ENCODE data around the gene NUDT19. TPM values are rescaled to one million over a fixed set of nuclear protein-coding genes. Genes with fewer than 3 reads are reported as not detected.
"Not testable (repeated sequence)": the region's sequence is repeated elsewhere in the genome, so short reads cannot be mapped to it uniquely, and the experiment has no call there.

The NUDT19 gene
- total RNA-seq, 4 donors from 2014 or later, result 6.1 to 13.6 (median 9.0) TPM

GRCh38 chr19:32650671-32651070, 41.0 kb upstream of the NUDT19 start:
- Histone ChIP-seq H3K4me3 (no peak overlapping the region), H3K9me3 (no peaks in the 10 kb centered on the region), H3K4me1 (peaks cover 0 to 28% (median 0%) of the 10 kb centered on the region in 3 donors), H3K27me3 (no peaks in the 10 kb centered on the region), H3K36me3 (peaks cover 0 to 63% of the 10 kb centered on the region in 2 donors), H3K27ac (no peak overlapping the region)
- TF ChIP-seq EP300 (IDR thresholded peaks at IDR 0.05) (no peak), POLR2AphosphoS5 (IDR thresholded peaks at IDR 0.05) (no peak), POLR2A (IDR thresholded peaks at IDR 0.05) (no peak), CTCF (IDR thresholded peaks at IDR 0.05) (no peak)
- 90 to 93% methylated on average over 2 to 5 of the region's 5 CpGs for WGBS, 2 donors (ENCODE audit: low coverage in 1 of 2)
- ATAC-seq, result no peak

DNA sequence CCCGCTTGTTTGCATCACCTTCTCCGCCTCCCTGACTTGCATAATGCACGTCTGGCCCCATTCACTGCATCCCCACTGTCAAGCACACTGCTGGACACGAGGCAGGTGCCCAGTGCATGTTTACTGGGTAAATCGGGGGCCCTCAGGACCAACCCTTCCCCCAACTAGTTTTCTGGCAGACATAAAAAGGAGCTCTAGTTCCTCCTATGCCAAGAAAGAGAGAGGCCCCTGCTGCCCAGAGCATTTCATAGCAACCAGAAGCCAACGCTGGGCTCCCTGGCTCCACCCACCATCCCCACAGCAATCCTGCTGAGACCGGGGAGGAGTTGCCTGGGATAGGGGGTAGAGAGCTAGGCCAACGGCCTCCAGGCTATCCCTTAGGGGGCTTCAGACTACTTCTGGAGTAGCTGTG, 39.9 kb upstream of the NUDT19 start:
- H3K9me3 ChIP-seq, result no peaks in the 10 kb centered on the region
- peak overlapping the region in 1 of 4 donors; percentile 32 for H3K27ac ChIP-seq
- H3K4me1 ChIP-seq, result peaks cover 0 to 28% (median 0%) of the 10 kb centered on the region in 3 donors
- WGBS, 2 donors (ENCODE audit: low coverage in 1 of 2), result 61 to 80% methylated on average over 1 to 3 of the region's 8 CpGs
- no peak overlapping the region for H3K4me3 ChIP-seq
- no peaks in the 10 kb centered on the region for H3K27me3 ChIP-seq
- TF ChIP-seq POLR2AphosphoS5 (IDR thresholded peaks at IDR 0.05) (peak; percentile 8), CTCF (IDR thresholded peaks at IDR 0.05) (no peak)
- H3K36me3 ChIP-seq, result peaks cover 0 to 63% of the 10 kb centered on the region in 2 donors
- peak; percentile 36 for ATAC-seq

GRCh38 chr19:32652331-32652730, 39.3 kb upstream of the NUDT19 start:
- Histone ChIP-seq H3K27ac (peak overlapping the region in 1 of 4 donors; percentile 33), H3K36me3 (peaks cover 0 to 63% of the 10 kb centered on the region in 2 donors), H3K4me1 (peaks cover 0 to 28% (median 0%) of the 10 kb centered on the region in 3 donors)
- H3K27me3 ChIP-seq, H3K9me3 ChIP-seq, ATAC-seq, H3K4me3 ChIP-seq: not testable (repeated sequence)
- WGBS, 2 donors (ENCODE audit: low coverage in 1 of 2), result 75 to 90% methylated on average over 2 to 12 of the region's 13 CpGs

GRCh38 chr19:32652894-32653598, 38.6 kb upstream of the NUDT19 start:
- peak; percentile 53 for ATAC-seq
- Histone ChIP-seq H3K27me3 (no peaks in the 10 kb centered on the region), H3K9me3 (no peaks in the 10 kb centered on the region), H3K27ac (peak overlapping the region in 1 of 4 donors; percentile 33), H3K4me3 (no peak overlapping the region), H3K36me3 (peaks cover 0 to 63% of the 10 kb centered on the region in 2 donors), H3K4me1 (peaks cover 0 to 28% (median 0%) of the 10 kb centered on the region in 3 donors)
- WGBS, 2 donors (ENCODE audit: low coverage in 1 of 2), result 42 to 54% methylated on average over 12 of the region's 12 CpGs
- TF ChIP-seq POLR2AphosphoS5 (IDR thresholded peaks at IDR 0.05), result peak; percentile 64
- no peak for TF ChIP-seq CTCF (IDR thresholded peaks at IDR 0.05)
- no peak for TF ChIP-seq POLR2A (IDR thresholded peaks at IDR 0.05)

GRCh38 chr19:32653599-32653915, 38.1 kb upstream of the NUDT19 start:
- 94 to 100% methylated on average over 1 to 9 of the region's 15 CpGs for WGBS, 2 donors (ENCODE audit: low coverage in 1 of 2)
- no peak overlapping the region for H3K27ac ChIP-seq
- ATAC-seq, result no peak
- TF ChIP-seq POLR2A (IDR thresholded peaks at IDR 0.05) (no peak), POLR2AphosphoS5 (IDR thresholded peaks at IDR 0.05) (no peak), CTCF (IDR thresholded peaks at IDR 0.05) (no peak), EP300 (IDR thresholded peaks at IDR 0.05) (no peak)
- H3K9me3 ChIP-seq, result no peaks in the 10 kb centered on the region
- peaks cover 0 to 63% of the 10 kb centered on the region in 2 donors for H3K36me3 ChIP-seq
- H3K27me3 ChIP-seq, result no peaks in the 10 kb centered on the region
- H3K4me1 ChIP-seq, result peaks cover 0 to 28% (median 0%) of the 10 kb centered on the region in 3 donors
- H3K4me3 ChIP-seq, result no peak overlapping the region

GRCh38 chr19:32656379-32656778, 35.2 kb upstream of the NUDT19 start:
- H3K4me3 ChIP-seq, H3K27me3 ChIP-seq, H3K27ac ChIP-seq, H3K9me3 ChIP-seq, ATAC-seq: not testable (repeated sequence)
- WGBS, 2 donors (ENCODE audit: low coverage in 1 of 2), result 92 to 96% methylated on average over 7 of the region's 8 CpGs
- H3K36me3 ChIP-seq, result peaks cover 0 to 53% of the 10 kb centered on the region in 2 donors
- H3K4me1 ChIP-seq, result peaks cover 0 to 33% (median 0%) of the 10 kb centered on the region in 3 donors
